ENCODE results near the gene CD3E.

Gene CD3E

DNA sequence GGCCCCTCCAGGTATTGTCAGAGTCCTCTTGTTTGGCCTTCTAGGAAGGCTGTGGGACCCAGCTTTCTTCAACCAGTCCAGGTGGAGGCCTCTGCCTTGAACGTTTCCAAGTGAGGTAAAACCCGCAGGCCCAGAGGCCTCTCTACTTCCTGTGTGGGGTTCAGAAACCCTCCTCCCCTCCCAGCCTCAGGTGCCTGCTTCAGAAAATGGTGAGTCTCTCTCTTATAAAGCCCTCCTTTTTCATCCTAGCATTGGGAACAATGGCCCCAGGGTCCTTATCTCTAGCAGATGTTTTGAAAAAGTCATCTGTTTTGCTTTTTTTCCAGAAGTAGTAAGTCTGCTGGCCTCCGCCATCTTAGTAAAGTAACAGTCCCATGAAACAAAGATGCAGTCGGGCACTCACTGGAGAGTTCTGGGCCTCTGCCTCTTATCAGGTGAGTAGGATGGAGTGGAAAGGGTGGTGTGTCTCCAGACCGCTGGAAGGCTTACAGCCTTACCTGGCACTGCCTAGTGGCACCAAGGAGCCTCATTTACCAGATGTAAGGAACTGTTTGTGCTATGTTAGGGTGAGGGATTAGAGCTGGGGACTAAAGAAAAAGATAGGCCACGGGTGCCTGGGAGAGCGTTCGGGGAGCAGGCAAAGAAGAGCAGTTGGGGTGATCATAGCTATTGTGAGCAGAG, at the start of gene CD3E:
TSS of gene CD3E (plus strand) at position 163 of the 681 bp plus-strand sequence. CDS start at position 386, 223 bp downstream.
- peak; percentile 80 for DNase-seq

DNA sequence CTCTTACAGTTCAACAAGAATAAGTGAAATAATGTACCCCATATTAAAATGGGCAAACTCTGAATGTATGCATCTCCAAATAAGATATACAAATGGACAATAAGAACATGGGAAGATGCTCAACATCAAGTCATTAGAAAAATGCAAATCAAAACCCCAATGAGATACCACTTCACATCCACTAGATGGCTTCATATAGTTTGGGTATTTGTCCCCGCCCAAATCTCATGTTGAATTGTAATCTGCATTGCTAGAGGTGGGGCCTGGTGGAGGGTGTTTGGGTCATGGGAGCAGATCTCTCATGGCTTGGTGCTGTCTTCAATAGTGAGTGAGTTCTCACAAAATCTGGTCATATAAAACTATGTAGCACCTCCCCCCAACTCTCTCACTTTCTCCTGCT, 46.1 kb upstream of the CD3E start:
- DNase-seq, result no peak

DNA sequence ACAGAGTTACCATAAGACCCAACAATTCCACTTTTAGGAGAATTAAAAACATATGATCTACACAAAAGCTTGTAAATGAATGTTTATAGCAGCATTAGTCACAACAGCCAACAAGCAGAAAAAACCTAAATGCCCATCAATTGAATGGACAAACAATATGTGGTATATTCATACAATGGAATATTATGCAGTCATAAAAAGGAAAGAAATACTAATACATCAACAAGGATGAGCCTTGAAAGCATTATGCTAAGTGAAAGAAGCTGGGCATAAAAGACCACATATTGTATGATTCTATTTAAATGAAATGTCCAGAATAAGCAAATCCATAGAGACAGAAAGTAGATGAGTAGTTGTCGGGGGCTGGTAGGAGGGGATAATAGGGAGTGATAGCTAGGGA, 45.4 kb upstream of the CD3E start:
- DNase-seq, result no peak

DNA sequence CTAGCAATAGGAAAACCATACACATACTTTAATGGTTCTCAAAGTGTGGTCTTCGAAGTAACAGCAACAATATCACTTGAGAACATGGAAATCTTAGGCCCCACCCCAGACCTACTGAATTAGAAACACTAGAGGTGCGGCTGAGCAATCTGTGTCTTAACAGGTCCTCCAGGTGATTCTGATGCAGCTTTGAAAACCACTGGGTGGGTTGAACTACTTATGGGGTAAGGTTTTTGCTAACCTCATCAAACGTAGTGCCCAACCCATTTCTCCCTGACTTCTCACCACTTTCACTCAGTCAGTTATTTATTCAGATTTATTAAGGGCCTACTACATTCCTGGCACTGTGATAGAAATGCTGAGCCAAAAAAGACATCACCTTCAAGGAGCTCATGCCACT, 44.2 kb upstream of the CD3E start:
- DNase-seq, result no peak

DNA sequence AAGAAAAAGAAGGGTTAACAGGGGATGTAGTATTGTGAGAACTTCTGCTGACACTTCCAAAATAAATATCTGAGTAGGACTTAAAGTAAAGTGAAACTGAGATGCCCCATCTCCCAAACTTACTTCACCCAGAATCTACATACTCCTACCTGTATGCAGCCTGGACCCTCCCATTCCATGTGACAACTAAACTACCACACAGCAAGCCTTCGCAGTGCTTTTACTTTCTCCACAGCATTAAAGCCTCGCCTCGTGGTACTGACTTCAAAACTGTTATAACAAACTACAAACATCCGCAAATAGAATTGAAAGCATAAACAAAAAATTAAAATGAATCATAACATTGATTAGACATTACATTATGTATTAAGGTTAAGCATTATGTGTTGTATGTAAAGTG, 41.4 kb upstream of the CD3E start:
- no peak for DNase-seq

DNA sequence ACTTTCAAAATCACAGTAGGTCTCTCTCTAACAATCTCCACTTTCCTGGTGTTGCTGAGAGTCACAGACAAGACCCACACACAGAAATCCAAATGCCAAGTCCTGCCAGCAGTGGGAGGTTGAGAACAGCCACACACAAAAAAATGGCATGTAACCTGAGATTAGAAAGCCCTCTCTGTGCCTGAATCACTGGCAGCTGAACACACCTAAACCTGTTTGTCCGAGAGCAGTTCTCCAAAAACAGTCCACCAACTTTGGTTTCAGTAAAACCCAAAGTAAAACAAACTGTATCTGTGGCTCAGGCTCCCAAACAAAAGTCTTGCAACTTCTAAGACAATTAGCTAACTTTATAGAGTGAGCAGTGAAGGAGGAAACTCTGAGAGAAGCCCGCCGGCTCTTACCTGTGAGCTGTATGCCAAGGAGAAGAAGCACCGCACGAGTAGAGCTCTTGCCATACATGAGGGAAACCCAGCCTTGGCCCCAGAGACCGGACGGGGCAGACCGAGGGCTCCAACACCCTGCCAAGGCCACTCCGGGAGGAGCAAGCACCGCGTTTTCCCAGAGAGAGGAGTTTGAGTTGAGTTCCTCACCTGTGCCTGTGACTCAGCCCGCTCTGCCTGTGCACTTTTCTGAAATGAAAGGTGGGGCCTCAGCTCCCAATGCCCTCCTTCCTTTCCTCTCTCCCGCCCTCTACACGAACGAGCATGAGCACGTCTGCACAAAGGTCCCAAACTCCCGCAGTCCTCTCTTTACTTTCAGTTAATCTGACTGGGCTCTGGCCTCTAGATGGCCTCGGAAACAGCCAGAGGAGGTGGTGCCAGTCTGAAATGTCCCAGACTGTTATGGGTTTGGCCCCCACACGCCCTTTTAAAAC, 40.6 kb upstream of the CD3E start, which contains the start of gene MPZL2:
TSS of gene MPZL2 (minus strand) at position 603 of the 874 bp plus-strand sequence. CDS start at position 459, 144 bp downstream.
- DNase-seq, result no peak

DNA sequence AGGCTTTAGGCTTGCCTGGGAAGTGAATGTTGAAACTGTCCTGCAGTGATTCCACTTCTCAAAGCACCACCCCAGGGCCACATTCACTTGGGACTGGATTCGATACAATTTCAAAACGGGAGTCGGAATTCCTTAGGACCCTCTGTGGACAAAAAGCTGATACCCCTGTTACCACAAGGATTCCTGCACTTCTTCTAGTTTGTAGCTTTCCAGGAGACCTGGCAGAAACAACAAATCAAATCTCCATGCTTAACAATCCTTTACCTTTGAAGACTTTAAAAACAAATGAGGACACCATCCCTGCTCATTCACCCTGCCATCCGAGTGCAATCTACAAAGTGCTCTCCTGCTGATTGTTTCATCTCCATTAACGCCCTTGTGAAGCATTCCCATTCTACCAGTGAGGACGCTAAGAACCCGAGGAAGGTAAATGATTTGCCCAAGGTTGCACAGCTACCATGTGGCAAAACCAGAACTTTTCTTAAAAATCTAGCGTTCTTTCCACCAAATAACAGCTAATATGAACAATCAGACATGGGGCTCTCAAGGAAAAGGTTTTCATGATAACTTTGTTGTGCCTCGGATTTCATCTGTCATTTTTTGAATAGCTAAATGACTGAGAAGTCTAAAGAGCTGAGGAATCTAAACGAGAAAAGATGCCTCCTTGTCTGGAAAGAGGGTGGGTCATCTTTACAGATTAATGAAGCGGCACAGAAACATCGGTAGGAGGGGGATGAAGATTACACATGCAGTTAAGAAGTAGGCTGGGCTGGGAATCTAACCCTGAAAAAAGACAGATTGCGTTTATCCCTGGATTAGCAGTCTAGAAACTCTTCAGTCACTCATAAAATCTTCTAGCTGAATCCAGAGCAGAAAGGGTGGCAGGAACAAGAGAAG, 39.7 kb upstream of the CD3E start:
- DNase-seq, result no peak

DNA sequence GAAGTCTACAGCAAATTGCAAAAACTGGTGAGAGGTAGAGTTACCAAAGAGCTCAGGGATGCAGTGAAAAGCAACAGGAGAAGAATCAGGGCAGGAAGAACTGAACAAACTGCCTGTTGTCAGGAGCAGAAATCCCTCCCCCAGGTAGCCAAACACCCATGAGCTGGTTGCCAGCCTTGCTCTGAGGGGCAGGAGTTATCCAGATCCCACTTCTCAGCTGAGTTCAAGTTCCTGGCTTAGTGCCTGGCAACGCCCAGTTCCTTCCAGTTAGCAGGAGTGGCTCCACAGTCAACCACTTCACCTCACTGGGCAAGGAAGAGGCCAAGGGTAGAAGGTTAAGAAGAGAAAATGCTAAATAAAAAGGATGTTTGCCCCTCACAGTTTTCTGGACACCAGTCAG, 38.6 kb upstream of the CD3E start:
- DNase-seq, result no peak

DNA sequence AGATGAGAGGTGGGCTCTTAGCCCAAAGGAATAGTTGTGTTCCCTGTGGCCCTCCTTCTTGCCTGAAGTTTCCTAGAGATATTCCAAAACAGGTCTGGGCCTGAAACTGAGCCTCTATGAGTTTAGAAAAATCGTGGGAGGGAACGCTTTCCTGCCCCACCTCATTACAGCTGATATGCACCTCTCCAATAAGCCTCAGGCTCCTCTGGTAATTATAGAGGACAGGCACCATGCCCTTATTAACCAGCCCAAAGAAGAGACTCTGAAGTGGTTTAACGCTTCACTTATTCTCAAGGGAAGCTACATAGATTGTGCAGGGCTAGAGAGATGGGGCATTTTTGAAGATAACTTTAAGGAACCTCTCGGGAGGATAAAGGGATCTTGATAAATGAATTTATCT, 37.0 kb upstream of the CD3E start:
- no peak for DNase-seq

DNA sequence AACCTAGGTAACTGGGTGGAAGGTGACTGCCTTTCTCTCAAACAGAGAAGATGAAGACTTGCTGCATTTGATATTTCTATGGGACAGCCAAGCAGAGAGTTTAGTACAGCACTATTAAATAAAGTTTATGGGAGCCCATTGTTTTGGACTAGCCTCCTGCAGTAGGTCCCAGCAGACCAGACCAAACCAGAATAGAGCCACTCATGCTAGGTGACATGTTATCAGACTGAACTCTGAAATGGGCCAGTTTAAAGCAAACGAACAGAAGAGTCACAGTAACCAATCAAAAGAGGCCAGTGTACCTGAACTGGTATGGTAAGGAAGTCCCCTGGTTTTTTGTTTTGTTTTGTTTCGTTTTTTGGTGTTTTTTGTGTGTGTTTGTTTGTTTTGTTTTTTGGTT, 32.5 kb upstream of the CD3E start:
- DNase-seq, result no peak

DNA sequence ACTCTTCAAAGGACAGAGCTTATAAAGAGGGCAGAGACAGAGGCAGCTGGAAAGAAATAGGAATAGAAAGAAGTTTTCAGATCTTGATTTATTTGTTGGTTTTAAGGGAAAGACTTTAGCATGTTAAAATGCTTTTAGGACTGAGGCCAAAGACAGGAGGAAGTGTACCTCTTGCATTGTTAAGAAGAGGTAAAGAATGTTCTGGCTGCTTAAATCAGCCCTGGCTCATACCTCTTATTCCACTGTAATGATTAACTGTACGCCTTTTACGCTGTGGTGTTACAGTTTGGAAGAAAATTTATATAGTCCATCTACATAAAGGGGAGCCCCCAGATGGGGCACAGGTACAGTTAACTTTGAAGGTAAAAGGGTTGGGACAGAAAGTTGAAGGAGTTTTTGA, 30.3 kb upstream of the CD3E start:
- DNase-seq, result no peak

DNA sequence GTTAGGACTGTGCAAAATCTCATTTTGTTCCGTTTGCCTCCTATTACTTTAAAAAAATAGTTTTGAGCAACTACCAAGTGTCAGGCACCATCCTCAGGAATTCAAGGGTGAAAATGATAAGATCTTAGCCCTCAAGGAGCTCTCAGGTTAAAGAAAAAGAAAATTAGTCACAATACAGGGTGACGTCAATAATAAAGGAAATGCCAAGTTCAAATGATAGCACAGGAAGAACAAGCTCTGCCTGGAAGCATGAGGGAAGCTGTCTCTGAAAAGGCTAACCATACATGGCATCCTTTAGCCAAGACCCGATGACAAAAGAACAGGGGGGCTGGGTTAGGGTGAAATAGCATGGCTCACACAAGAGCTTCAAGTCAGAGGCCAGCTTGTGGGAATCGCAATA, 29.4 kb upstream of the CD3E start:
- no peak for DNase-seq

DNA sequence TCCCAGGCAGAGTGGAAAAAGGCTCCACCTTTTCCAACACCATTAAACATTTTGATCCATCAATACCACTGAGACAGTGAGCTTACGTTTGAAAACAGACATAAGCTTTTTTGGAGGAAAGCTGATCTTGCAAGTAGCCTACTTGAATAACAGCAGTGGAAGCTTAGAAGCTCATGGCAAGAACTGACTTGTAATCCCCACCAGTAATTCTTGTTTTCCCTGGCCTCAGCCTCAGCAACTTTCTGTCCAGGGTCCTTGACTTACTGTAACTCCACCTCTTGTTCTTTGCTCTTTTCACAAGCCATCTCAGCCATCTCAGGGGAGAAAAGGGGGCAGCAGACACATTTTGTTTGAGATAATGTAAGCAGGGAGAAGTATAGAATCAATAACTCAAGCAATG, 28.1 kb upstream of the CD3E start:
- DNase-seq, result no peak

DNA sequence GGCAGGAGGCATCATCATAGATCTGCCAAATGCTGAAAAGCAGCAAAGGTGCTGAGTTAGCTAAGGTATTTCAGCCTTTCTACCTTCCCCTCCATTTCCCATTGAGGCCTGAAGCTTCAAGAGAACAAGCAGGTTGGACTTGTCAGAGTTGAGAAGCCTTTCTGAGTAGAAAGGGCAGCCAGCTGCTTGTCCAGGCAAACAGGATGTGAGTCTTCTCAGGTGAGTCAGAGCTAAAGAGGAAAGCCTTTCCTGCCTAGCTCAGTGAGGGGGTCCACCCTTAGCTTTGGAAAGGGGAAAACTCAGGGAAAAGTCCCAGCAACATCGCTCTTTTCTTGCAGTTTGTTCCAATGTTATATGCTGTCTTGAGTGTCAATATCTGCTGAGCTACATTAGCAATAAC, 27.2 kb upstream of the CD3E start:
- DNase-seq, result no peak

DNA sequence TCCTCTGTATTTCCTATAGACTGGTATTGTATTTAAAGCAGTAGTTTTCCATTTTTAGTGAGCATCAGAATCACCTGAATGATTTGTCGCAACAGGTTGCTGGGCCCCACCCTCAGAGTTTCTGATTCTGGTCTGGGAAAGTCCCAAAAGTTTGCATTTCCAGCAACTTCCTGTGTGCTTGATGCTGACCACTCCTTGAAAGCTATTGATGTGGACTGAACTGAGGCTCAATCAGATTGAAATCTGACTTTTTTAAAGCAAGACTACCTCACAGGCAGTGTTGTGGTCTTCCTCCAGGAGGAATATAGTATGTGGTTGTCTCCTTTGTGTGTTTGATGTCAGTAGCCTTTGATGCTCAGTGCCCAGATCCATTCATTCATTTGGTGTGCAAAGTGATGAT, 23.2 kb upstream of the CD3E start:
- DNase-seq, result no peak

DNA sequence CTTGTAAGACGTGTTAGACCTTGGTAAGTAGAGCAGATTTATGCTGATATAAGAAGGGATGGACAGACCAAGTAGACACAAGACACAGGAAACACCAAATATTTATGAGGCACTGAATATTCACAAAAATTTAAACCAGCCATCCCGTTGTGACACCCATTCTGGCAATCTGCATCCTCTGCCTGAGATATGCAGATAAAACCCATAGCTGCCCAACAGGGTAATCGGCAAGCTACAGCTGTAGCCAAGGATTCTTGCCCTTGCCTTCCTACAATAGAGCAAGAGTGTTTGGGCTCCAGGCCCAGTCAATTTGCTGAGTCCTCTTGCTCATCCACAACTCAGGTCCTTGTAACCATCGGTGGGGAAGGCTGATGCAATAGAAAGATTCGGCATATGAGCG, 21.9 kb upstream of the CD3E start:
- no peak for DNase-seq

DNA sequence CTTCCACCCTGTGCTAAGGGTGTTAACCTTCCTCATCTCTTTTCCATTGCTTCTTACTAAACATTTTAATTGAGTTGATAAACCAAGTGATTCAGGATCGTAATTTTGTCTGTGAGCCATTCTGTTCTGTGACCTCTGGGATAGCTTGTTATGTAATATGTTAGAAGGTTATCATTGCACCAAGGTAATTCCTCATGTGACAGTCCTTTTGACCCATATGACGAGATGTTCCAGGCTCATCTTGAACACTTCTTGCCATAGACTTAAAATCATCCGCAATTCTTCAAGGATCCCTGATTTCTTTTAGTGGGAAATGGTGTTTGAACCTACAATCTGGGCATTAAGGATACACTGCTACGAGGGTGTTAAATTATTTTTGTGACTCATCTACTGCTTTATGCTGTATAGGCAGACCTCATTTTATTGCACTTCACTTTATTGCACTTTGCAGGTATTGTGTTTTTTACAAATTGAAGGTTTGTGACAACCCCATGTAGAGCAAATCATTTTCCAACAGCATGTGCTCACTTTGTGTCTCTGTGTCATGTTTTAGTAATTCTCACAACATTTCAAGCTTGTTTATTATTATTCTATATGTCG, 21.4 kb upstream of the CD3E start:
- DNase-seq, result no peak

DNA sequence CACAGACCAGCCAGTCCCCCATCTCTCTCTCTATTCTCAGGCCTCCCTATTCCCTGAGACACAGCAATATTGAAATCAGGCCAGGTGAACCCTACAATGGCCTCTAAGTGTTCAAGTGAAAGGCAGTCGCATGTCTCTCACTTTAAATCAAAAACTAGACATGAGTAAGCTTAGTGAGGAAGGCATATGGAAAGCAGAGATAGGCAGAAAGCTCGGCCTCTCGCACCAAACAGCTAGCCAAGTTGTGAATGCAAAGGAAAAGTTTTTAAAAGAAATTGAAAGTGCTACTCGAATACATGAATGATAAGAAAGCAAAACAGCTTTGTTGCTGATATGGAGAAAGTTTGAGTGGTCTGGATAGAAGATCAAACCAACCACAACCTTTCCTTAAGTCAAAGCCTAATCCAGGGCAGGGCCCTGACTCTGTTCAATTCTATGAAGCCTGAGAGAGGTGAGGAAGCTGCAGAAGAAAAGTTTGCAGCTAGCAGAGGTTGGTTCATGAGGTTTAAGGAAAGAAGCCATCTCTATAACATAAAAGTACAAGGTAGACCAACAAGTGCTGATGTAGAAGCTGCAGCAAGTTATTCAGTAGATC, 20.7 kb upstream of the CD3E start:
- DNase-seq, result no peak

DNA sequence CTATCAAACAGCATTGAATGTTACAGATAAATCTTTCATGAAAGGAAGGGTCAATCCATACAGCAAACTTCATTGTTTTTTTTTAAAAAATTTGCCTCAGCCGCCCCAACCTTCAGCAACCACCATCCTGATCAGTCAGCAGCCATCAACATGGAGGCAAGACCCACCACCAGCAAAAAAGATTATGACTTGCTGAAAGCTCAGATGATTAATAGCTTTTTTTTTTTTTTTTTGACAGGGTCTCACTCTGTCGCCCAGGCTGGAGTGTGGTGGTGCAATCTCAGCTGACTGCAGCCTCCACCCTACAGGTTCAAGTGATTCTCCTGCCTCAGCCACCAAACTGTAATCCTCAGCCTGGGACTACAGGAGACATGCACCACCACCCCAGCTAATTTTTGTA, 18.0 kb upstream of the CD3E start:
- DNase-seq, result no peak

DNA sequence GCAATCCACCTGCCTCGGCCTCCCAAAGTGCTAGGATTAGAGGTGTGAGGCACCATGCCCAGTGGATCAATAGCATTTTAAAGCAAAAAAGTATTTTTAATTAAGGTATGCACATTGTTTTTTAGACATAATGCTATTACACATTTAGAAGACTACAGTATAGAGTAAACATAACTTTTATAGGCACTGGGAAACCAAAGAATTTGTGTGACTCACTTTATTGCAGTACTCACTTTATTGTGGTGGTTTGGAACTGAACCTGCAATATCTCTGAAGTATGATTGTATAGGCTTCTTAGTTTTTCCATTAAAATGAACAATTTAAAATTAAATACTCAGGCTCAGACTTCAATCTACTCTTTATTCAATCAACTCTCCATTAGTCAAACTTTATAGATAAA, 17.5 kb upstream of the CD3E start:
- no peak for DNase-seq

DNA sequence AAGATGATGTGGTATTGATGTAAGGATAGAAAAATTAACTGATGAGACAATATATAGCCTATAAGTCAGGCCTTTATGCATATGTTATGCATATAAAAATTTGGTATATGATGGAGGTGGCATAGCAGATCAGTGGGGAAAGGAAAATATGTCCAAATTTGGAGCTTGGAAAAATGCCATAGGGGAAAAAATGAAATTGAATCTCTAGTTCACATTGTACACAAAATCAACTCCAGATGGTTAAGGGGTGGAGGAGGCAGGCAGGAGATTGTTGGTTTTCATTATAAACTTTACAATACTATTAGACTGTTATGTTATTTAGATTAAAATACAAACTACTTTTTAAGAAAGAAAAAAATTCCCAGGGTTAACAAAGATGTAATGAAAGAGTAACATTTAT, 15.1 kb upstream of the CD3E start:
- DNase-seq, result no peak

DNA sequence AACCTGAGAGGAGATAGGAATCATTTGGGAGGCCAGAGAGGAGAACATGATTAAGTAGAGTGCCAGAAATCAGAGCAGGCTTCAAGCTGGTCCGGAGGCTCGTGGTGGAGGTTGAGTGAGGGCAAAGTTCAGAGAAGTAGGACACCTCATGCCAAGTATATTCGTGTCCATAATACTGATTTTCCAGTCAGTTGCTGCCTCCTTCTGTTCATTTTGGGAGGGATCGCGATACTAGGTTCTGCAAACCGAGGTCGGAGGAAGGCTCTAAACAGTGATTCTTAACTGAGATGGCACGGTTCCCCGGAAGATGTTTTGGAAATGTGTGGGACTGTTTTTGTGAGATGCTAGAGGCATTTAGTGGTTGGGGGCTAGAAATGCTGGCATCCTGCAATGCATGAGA, 13.6 kb upstream of the CD3E start:
- DNase-seq, result no peak
